Stimulated activated CD8-positive, alpha-beta memory T cell treated with anti-CD3 and anti-CD28 coated beads, Interleukin-15, amount 100 ng/mL, for 48 hours (primary cell): ENCODE measurements around the gene CINP.
A peak's percentile ranks its signal among the peaks of the same experiment; 100 is the strongest.

ENCODE experiments used
- DNase-seq, 2 donors: peaks; one replicate each; pipeline ENCODE4 v3.0.0-alpha.2; 2020; ENCODE audit warnings: low read depth in 2 of 2

Gene CINP

DNA sequence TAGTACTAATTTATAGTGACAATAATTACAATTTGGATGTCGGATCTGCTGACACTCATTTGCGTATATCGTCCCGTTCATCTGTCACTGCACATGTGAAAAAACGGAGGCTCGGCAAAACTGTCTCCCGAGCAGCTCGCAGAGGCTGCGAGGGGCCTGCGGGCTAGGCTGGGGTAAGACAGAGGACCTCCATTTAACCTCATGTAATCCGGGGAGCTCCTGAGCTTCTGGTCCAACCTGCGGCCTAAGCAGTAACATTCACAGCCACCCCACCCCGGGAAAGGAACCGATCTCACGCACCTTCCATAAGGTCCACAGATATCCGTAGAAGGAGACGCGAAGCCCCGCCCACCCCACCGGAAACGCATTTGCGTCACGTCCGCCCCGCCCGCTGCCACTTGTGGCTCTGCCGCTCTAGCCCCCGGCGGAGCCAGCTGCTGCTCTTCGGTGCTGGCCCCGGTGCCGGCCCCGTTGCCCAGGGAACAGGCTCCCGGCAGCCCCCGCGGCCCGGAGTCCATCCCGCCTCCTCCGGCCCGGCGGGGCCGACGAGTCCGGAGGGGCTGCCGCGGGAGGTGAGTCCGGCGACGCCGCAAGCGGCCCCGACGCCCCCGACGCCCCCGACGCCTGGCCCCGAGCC is at the start of gene CINP, which contains the start of gene TECPR2:
Gene CINP (minus strand): TSS at position 346 of the 637 bp plus-strand sequence. CDS start 39 bp downstream, at position 307.
Gene TECPR2 (plus strand): TSS at position 397 of the 637 bp plus-strand sequence. CDS start 13,781 bp downstream, outside the sequence.
- DNase-seq: peak; percentile 95 to 96

GRCh38 chr14:102408724-102409123 is 46.0 kb upstream of the CINP start:
- no peak for DNase-seq

- no peak for DNase-seq
Observed at GRCh38 chr14:102407258-102407657, 44.6 kb upstream of the CINP start.

DNA sequence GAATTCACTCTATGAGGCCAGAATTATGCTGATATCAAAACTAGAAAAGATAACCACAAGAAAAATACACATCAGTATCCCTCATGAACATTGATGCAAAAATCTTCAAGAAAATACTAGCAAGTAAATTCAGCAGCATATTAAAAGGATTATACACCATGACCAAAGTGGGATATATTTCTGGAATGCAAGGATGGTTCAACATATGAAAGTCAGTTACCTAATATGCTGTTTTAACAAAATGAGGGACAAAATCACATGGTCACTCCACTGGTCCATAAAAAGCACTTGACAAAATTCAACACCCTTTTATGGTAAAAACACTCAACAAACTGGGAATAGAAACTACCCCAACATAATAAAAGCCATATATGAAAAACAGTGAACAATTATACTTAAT is 40.3 kb upstream of the CINP start:
- DNase-seq: no peak

- no peak for DNase-seq
Observed at GRCh38 chr14:102396521-102396920, 33.8 kb upstream of the CINP start.

- no peak for DNase-seq
Observed at GRCh38 chr14:102394717-102395375, 32.2 kb upstream of the CINP start.

GRCh38 chr14:102392506-102392905 is 29.8 kb upstream of the CINP start:
- DNase-seq: no peak

DNA sequence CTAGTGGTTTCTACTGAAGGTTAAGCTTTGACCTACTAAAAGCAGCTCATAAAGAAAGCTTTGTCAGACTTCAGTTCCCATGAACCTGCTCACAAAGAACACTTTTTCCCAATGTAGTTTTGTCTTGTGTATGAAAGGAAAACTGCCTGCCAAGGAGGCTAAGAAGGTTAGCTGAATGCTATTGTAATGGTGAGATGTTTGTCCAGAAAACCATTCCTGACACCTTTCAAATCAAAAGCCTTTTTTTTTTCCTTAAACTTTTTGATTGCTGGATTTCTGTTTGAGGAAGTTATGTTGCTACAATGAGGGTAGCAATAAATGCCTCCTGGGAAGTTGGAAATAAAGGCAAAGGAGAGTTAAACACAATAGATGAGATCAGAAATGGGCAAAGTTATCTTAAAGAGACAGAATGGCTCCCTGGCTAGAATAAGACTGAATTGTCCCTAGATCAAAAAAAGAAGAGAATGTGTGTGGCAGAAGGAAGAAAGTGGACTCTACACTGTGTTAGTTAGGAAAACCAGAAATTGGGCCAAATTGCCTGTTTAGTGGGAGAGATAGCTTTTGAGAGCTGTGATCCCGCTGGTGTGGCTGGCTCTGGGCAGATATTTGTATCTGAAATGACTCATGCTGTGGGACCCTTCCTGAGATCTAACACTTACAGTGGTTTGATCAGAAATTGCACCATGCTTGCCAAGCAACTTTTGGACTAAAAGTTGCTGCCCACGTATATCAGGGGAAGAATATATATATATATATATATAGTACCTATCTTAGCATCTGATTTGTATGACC is 27.6 kb upstream of the CINP start:
- no peak for DNase-seq

- no peak for DNase-seq
Observed at GRCh38 chr14:102389246-102389645, 26.6 kb upstream of the CINP start.

- no peak for DNase-seq
Observed at GRCh38 chr14:102387086-102387485, 24.4 kb upstream of the CINP start.

- DNase-seq: no peak
Observed at GRCh38 chr14:102378830-102379229, 16.1 kb upstream of the CINP start.

DNA sequence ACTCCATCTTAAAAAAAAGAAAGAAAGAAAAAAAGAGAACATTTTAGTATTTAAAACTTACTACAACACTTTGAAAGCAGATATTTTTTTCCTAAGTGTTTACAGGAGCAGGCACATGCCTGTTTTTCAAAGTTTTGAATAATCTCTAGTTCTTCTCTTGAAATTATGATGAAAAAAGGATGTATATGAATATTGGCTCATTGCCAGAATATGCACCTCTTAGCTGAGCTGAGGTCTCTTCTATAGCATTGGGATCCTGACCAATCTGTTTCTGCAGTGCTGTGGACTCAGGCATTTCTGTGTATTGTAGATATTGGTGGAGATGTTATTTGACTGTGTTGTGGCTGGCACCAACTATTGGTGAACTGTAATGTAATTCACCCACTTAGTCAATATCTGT is 15.0 kb upstream of the CINP start:
- no peak for DNase-seq

DNA sequence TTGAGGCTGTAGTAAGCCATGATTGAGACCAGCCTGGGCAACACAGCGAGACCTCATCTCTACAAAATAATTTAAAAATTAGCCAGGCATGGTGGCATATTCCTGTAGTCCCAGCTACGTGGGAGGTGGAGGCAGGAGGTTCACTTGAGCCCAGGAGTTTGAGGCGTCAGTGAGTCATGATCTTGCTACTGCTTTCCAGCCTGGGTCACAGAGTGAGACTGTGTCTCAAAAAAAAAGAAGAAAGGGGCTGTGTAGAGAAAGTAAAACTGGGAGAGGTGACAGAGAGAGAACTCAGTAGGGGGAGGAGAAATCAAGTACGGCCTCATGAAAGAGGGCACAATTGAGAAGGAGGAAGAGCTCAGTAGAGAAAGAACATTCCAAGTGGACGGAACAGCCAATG is 12.4 kb upstream of the CINP start:
- no peak for DNase-seq

- no peak for DNase-seq
Observed at GRCh38 chr14:102374264-102374663, 11.6 kb upstream of the CINP start.

DNA sequence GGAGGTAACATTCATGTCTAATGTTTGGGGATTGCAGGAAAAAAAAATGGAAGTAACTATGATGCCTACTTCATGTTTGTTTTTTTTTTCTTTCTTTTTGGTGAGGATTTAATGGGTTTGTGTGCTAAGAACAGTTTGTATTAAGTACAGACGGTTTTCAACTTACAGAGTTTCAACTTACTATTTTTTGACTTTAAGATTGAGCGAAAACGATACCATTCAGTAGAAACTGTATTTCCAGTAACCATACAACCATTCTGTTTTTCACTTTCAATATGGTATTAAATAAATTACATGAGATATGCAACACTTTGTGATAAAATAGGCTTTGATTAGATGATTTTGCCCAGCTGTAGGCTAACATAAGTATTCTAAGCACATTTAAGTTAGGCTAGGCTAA is 10.4 kb upstream of the CINP start:
- DNase-seq: no peak

- no peak for DNase-seq
Observed at GRCh38 chr14:102371361-102371760, 8.7 kb upstream of the CINP start.

DNA sequence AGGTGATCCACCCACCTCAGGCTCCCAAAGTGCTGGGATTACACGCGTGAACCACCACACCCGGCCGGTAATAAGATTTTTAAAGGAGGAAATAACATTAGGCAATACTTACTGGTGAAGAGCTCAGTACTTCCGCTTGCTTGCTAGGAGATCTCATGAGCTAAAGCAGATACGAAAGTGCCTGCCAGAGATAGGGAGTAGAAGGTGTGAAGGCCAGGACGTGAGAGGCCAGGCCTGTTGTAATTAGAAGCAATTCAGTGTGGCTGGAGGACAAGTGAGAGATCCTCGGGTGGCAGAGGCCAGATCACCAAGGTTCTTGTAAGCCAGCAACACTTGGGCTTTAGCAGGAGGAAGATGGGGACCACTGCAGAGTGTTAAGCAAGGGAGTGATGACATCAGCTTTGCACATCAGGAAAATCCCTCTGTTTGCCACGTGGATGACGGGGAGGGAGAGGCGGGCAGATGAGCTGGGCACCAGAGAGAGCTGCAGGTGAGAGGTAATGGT is 7.7 kb upstream of the CINP start:
- DNase-seq: no peak

GRCh38 chr14:102363182-102363943 is 673 bp upstream of the CINP start:
- DNase-seq: peak in 1 of 2 donors; percentile 26

DNA sequence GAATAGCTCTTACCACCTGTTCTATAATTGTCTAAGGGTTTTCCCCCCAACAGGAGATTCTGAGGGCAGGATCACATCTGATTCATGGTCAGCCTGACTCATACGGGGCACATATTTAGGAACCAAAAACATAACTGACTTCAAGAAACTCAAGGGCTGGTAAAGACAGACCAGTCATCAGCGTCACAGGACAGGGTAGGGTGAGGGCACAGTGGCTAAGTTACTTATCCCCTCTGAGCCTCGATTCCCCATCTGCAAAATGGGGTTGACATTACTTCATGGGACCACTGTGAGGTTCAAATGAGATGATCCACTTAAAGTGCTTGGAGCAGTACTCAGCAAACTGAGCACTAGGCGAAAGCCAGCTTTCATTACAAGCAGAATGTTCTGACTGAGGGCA is 606 bp downstream of the CINP start:
- peak; percentile 41 to 48 for DNase-seq

GRCh38 chr14:102360388-102360787 is 2.3 kb downstream of the CINP start:
- DNase-seq: no peak

- DNase-seq: no peak
Observed at GRCh38 chr14:102359341-102359740, 3.3 kb downstream of the CINP start.

- DNase-seq: no peak
Observed at GRCh38 chr14:102356280-102356679, 6.4 kb downstream of the CINP start.
